RWPE2 (cell line): ENCODE measurements around the gene PHYKPL.

ENCODE experiments used
- ATAC-seq: fragments of 200-7000 bp; cut with Tn5 transposase; 3 replicates; pipeline ENCODE4 v1.9.1; 2021; ENCODE audit warnings: low read depth
- DNase-seq: peaks from one replicate; pipeline ENCODE4 v3.0.0-alpha.2; 2020; ENCODE audit warnings: low spot score
- H3K27ac ChIP-seq: fragments of 450-650 bp; 2 replicates; pipeline ENCODE4 v1.5.1; 2017; ENCODE audit warnings: mild to moderate bottlenecking; ENCODE audit not compliant: poor library complexity, severe bottlenecking
- H3K27me3 ChIP-seq: fragments of 250-450 bp; sonication (Bioruptor Pico); 2 replicates; pipeline ENCODE4 v1.5.1; 2021; ENCODE audit warnings: mild to moderate bottlenecking, moderate library complexity; ENCODE audit not compliant: insufficient read depth, poor library complexity, severe bottlenecking
- H3K36me3 ChIP-seq: fragments of 250-450 bp; sonication (Bioruptor Pico); 2 replicates; pipeline ENCODE4 v1.5.1; 2020; ENCODE audit warnings: low read depth, mild to moderate bottlenecking, moderate library complexity
- H3K4me1 ChIP-seq: fragments of 250-450 bp; sonication (Bioruptor Pico); 2 replicates; pipeline ENCODE4 v1.5.1; 2021; ENCODE audit warnings: mild to moderate bottlenecking, moderate library complexity; ENCODE audit not compliant: insufficient read depth, poor library complexity, severe bottlenecking
- H3K4me3 ChIP-seq: fragments of 250-450 bp; sonication (Bioruptor Pico); 2 replicates; pipeline ENCODE4 v1.5.1; 2021; ENCODE audit warnings: mild to moderate bottlenecking, moderate library complexity; ENCODE audit not compliant: severe bottlenecking
- H3K9me3 ChIP-seq: fragments of 250-450 bp; sonication (Bioruptor Pico); 2 replicates; pipeline ENCODE4 v1.5.1; 2021; ENCODE audit warnings: mild to moderate bottlenecking, moderate library complexity; ENCODE audit not compliant: severe bottlenecking
- TF ChIP-seq, protein P1 (sequence below): fragments of 450-650 bp; IDR thresholded peaks from one replicate; pipeline ENCODE4 v1.5.1; 2017; ENCODE audit warnings: mild to moderate bottlenecking, moderate library complexity; ENCODE audit not compliant: poor library complexity, severe bottlenecking

PHYKPL gene

DNA sequence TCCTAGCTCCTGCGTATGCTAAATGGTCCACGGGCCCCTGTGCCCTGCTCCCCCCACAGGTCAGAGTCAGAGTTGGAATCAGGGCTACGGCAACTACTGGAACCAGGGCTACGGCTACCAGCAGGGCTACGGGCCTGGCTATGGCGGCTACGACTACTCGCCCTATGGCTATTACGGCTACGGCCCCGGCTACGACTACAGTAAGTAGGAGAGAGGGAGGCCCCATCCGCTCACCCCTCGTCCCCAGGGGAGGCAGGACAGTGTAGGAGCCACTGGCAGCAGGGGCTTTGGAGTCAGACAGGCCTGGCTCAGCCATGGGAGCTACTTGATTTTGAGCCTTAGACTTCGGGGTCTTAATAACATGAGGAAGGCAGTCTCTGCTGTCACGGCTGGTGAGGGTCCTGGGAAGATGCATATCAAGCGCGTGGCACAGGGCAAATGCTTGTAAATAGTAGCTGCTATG is 22.5 kb downstream of the PHYKPL start:
- Histone ChIP-seq H3K4me3 (no peak overlapping the region), H3K9me3 (no peaks in the 10 kb centered on the region), H3K27ac (no peak overlapping the region), H3K4me1 (peaks cover 9% of the 10 kb centered on the region), H3K36me3 (peaks cover 98% of the 10 kb centered on the region), H3K27me3 (no peaks in the 10 kb centered on the region)
- DNase-seq (no peak), ATAC-seq (no peak)
- TF ChIP-seq, protein P1, sequence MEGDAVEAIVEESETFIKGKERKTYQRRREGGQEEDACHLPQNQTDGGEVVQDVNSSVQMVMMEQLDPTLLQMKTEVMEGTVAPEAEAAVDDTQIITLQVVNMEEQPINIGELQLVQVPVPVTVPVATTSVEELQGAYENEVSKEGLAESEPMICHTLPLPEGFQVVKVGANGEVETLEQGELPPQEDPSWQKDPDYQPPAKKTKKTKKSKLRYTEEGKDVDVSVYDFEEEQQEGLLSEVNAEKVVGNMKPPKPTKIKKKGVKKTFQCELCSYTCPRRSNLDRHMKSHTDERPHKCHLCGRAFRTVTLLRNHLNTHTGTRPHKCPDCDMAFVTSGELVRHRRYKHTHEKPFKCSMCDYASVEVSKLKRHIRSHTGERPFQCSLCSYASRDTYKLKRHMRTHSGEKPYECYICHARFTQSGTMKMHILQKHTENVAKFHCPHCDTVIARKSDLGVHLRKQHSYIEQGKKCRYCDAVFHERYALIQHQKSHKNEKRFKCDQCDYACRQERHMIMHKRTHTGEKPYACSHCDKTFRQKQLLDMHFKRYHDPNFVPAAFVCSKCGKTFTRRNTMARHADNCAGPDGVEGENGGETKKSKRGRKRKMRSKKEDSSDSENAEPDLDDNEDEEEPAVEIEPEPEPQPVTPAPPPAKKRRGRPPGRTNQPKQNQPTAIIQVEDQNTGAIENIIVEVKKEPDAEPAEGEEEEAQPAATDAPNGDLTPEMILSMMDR, result no peak

DNA sequence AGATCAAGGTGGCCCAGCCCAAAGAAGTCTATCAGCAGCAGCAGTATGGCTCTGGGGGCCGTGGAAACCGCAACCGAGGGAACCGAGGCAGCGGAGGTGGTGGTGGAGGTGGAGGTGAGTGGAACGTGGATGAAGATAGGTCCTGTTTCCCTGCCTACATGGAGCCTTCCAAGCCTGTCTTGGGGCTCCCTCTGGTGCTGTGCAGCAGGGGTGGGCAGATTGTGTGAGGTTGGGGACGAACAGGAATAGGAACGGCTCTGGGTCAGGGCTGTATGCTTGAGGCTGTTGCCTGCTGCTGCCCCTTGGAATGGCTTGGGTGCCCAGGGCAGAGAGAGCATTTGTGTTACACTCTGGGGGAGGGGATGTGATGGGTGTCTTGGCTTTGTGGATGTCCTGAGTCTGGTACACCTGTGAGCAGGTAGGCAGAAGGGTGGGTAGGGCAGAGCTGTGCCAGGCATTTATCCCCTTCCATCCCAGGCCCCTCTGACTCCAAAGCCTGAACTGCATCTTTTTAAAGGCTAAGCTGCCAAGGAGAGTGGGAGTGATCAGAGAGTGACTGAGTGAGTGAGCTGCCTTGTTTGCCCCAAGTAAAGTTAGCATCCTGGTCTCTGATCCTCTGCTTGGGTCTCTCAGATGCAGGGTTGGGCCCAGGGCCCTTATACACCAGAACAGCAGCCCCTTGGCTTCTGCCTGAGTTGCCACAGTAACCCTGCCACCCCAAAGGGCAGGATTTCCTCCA is 23.1 kb downstream of the PHYKPL start:
- H3K27me3 ChIP-seq, result no peaks in the 10 kb centered on the region
- H3K27ac ChIP-seq, result no peak overlapping the region
- H3K36me3 ChIP-seq, result peaks cover 92% of the 10 kb centered on the region
- ATAC-seq, result no peak
- no peak overlapping the region for H3K4me3 ChIP-seq
- DNase-seq, result peak; percentile 47
- H3K9me3 ChIP-seq, result no peaks in the 10 kb centered on the region
- H3K4me1 ChIP-seq, result peaks cover 9% of the 10 kb centered on the region
- TF ChIP-seq, protein P1, result no peak

DNA sequence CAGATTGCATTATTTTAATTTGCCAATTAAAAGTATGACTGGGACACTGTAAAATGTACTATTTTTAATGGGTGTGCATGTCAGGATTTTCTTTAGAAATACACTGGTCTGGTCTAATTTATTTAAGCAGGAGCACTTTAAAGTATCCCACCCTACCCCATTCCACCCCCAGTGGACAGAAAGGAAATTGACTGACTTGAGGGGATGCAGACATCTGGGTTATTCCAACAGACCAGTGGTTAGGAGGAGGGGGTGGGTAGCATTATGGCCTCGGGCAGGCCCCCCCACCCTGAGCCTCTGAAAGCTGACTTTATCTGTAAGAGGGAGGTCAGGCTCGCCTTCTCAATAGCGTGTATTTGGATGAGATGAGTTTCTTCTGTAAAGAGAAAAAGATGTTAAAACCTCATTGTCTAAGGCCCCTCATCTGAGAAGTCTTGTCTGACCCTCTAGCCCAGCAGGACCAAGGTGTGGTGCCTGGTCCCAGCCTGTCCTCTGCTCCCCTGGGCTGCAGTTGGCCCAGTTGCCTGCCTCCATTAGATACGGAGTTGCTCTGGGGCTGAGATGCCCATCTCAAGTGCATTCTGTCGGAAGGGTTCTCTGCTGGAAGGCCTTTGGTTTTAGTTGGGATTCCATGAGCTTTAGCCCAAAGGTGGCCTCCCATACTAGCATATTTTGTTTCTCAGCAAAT is 23.9 kb downstream of the PHYKPL start:
- Histone ChIP-seq H3K27ac (no peak overlapping the region), H3K9me3 (no peaks in the 10 kb centered on the region), H3K27me3 (no peaks in the 10 kb centered on the region), H3K36me3 (peaks cover 84% of the 10 kb centered on the region), H3K4me1 (peaks cover 9% of the 10 kb centered on the region), H3K4me3 (no peak overlapping the region)
- DNase-seq (peak; percentile 21), ATAC-seq (no peak)
- TF ChIP-seq, protein P1, result no peak

DNA sequence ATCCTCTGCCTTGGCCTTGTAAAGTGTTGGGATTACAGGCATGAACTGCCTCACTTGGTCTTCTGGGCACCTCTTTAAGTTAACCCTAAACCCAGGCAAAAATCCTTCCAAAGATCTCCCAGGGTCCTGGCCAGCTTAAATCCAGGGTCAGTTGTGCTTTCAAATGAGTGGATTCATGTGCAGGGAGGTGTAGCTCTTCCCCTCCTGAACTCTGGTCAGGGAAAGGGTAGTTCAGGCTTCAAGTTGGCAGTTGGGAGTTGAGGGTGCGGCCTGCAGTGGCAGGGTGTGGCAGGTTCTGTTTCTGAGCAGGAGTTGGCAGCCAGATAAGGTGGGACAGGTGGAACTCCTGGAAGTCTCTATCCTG is 24.7 kb downstream of the PHYKPL start:
- Histone ChIP-seq H3K9me3 (no peaks in the 10 kb centered on the region), H3K4me1 (peaks cover 9% of the 10 kb centered on the region), H3K36me3 (peaks cover 76% of the 10 kb centered on the region), H3K27me3 (no peaks in the 10 kb centered on the region), H3K27ac (peak overlapping the region; percentile 85), H3K4me3 (no peak overlapping the region)
- no peak for ATAC-seq
- peak; percentile 34 for DNase-seq
- TF ChIP-seq, protein P1, result no peak
